Hematopoietic multipotent progenitor cell treated with erythropoietin and hydrocortisone succinate and interleukin-3 and kit ligand, for 17 days (in vitro differentiated cells): ENCODE results near the gene SLC39A7.

Experiments used
- DNase-seq: peaks from one replicate; pipeline ENCODE4 v3.0.0-alpha.2; 2015; ENCODE audit warnings: low spot score

SLC39A7 gene

GRCh38 chr6:33200219-33201146 is at the start of gene SLC39A7, which contains the start of gene RXRB:
Gene SLC39A7, plus strand, starts transcription at chr6:33200867. Its CDS starts 379 bp downstream, at chr6:33201246.
Gene RXRB, minus strand, starts transcription at chr6:33200665. Its CDS starts 189 bp downstream, at chr6:33200476.
- DNase-seq = peak; percentile 97

GRCh38 chr6:33151050-33151449 is 49.6 kb upstream of the SLC39A7 start:
- DNase-seq = no peak

GRCh38 chr6:33154349-33154748 is 46.3 kb upstream of the SLC39A7 start:
- DNase-seq = no peak

- DNase-seq = no peak
Measured at GRCh38 chr6:33156561-33156960, 44.1 kb upstream of the SLC39A7 start.

- DNase-seq = no peak
Measured at GRCh38 chr6:33156964-33157363, 43.7 kb upstream of the SLC39A7 start.

- DNase-seq = no peak
Measured at GRCh38 chr6:33160096-33160495, 40.6 kb upstream of the SLC39A7 start.

- DNase-seq = peak; percentile 60
Measured at GRCh38 chr6:33160728-33161344, 39.8 kb upstream of the SLC39A7 start.

- peak; percentile 78 for DNase-seq
Measured at GRCh38 chr6:33161354-33162331, 39.0 kb upstream of the SLC39A7 start.

- DNase-seq = no peak
Measured at GRCh38 chr6:33163540-33163939, 37.1 kb upstream of the SLC39A7 start.

- no peak for DNase-seq
Measured at GRCh38 chr6:33164176-33164575, 36.5 kb upstream of the SLC39A7 start.

GRCh38 chr6:33164665-33165373 is 35.8 kb upstream of the SLC39A7 start:
- no peak for DNase-seq

- no peak for DNase-seq
Measured at GRCh38 chr6:33165581-33166258, 34.9 kb upstream of the SLC39A7 start.

GRCh38 chr6:33166363-33166762 is 34.3 kb upstream of the SLC39A7 start:
- DNase-seq = no peak

GRCh38 chr6:33166811-33167210 is 33.9 kb upstream of the SLC39A7 start:
- DNase-seq = no peak

- no peak for DNase-seq
Measured at GRCh38 chr6:33167374-33168283, 33.0 kb upstream of the SLC39A7 start.

- no peak for DNase-seq
Measured at GRCh38 chr6:33168284-33168601, 32.4 kb upstream of the SLC39A7 start.

- DNase-seq = no peak
Measured at GRCh38 chr6:33168639-33169038, 32.0 kb upstream of the SLC39A7 start.

GRCh38 chr6:33169291-33170175 is 31.1 kb upstream of the SLC39A7 start:
- DNase-seq = no peak
